Neural cell (in vitro differentiated cells): ENCODE results near the gene GMIP.

Source experiments
- EP300 ChIP-seq: fragments of 450-650 bp; conservative IDR thresholded peaks from 2 replicates; pipeline ENCODE4 v1.6.1; 2014; ENCODE audit warnings: antibody characterized with exemption, mild to moderate bottlenecking, moderate library complexity; ENCODE audit not compliant: poor library complexity, severe bottlenecking
- MXI1 ChIP-seq: fragments of 450-650 bp; conservative IDR thresholded peaks from 2 replicates; pipeline ENCODE4 v1.6.1; 2014; ENCODE audit warnings: antibody characterized with exemption, mild to moderate bottlenecking; ENCODE audit not compliant: poor library complexity, severe bottlenecking
- POLR2AphosphoS5 ChIP-seq: IDR thresholded peaks from 2 replicates; pipeline ENCODE4 v1.6.1; 2012
- RAD21 ChIP-seq: fragments of 450-650 bp; conservative IDR thresholded peaks from 2 replicates; pipeline ENCODE4 v1.6.1; 2014; ENCODE audit warnings: antibody characterized with exemption, mild to moderate bottlenecking, moderate library complexity
- REST ChIP-seq: IDR thresholded peaks from 2 replicates; pipeline ENCODE4 v1.6.1; 2012; ENCODE audit warnings: borderline replicate concordance
- TAF1 ChIP-seq: IDR thresholded peaks from 2 replicates; pipeline ENCODE4 v1.6.1; 2012; ENCODE audit warnings: low read depth
- TF ChIP-seq, protein P1 (sequence below): fragments of 450-650 bp; IDR thresholded peaks from 2 replicates; pipeline ENCODE4 v1.5.1; 2014; ENCODE audit warnings: antibody characterized with exemption, mild to moderate bottlenecking, moderate library complexity; ENCODE audit not compliant: poor library complexity, severe bottlenecking

GRCh38 chr19:19591133-19591825, 52.2 kb downstream of the GMIP start:
- TF ChIP-seq, protein P1, sequence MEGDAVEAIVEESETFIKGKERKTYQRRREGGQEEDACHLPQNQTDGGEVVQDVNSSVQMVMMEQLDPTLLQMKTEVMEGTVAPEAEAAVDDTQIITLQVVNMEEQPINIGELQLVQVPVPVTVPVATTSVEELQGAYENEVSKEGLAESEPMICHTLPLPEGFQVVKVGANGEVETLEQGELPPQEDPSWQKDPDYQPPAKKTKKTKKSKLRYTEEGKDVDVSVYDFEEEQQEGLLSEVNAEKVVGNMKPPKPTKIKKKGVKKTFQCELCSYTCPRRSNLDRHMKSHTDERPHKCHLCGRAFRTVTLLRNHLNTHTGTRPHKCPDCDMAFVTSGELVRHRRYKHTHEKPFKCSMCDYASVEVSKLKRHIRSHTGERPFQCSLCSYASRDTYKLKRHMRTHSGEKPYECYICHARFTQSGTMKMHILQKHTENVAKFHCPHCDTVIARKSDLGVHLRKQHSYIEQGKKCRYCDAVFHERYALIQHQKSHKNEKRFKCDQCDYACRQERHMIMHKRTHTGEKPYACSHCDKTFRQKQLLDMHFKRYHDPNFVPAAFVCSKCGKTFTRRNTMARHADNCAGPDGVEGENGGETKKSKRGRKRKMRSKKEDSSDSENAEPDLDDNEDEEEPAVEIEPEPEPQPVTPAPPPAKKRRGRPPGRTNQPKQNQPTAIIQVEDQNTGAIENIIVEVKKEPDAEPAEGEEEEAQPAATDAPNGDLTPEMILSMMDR = no peak
- TF ChIP-seq POLR2AphosphoS5 (no peak), REST (no peak), RAD21 (no peak), MXI1 (no peak), TAF1 (no peak), EP300 (no peak)
